ENCODE results near the gene GSTP1. TPM values are rescaled to one million over a fixed set of nuclear protein-coding genes. Genes with fewer than 3 reads are reported as not detected.
"Not testable (repeated sequence)": the region's sequence is repeated elsewhere in the genome, so short reads cannot be mapped to it uniquely, and the experiment has no call there.

GSTP1 gene
- polyA plus RNA-seq, 2 donors, result 3,504 to 3,523 TPM

DNA sequence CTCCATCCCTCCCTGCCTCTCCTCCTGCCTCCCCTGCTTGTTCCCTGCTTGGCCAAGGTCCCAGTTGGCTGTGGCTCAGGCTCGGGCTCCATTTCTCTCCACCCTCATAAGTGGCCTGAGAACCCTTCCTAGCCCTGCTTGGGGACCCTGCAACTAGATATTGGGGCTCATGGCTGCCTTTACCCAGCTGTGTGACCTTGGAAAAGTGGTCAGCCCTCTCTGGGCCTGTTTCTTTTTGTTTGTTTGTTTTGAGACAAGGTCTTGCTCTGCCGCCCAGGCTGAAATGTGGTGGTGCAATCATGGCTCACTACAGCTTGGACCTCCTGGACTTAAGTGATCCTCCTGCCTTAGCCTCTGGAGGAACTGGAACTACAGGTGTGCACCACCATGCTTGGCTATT is 40.0 kb upstream of the GSTP1 start:
- no peaks in the 10 kb centered on the region for H3K27me3 ChIP-seq (ENCODE audit: control insufficient read depth in 1 of 2, insufficient read depth in 2 of 2, low read length in 2 of 2)
- no peak overlapping the region for H3K27ac ChIP-seq (ENCODE audit: low read depth in 2 of 2, low read length in 1 of 2)
- peaks cover 0 to 6% of the 10 kb centered on the region in 2 donors for H3K4me1 ChIP-seq (ENCODE audit: control insufficient read depth in 2 of 2, insufficient read depth in 2 of 2, low read length in 1 of 2)
- H3K36me3 ChIP-seq (ENCODE audit: control insufficient read depth in 2 of 2, insufficient read depth in 2 of 2, low read length in 1 of 2), result no peaks in the 10 kb centered on the region
- 41 to 60% methylated on average over 2 of the region's 2 CpGs for WGBS, 2 donors
- H3K9me3 ChIP-seq (ENCODE audit: control insufficient read depth in 2 of 2, insufficient read depth in 1 of 2, low read depth in 1 of 2, low read length in 1 of 2), result no peaks in the 10 kb centered on the region
- H3K4me3 ChIP-seq (ENCODE audit: low read depth in 1 of 2, low read length in 2 of 2), result no peak overlapping the region

DNA sequence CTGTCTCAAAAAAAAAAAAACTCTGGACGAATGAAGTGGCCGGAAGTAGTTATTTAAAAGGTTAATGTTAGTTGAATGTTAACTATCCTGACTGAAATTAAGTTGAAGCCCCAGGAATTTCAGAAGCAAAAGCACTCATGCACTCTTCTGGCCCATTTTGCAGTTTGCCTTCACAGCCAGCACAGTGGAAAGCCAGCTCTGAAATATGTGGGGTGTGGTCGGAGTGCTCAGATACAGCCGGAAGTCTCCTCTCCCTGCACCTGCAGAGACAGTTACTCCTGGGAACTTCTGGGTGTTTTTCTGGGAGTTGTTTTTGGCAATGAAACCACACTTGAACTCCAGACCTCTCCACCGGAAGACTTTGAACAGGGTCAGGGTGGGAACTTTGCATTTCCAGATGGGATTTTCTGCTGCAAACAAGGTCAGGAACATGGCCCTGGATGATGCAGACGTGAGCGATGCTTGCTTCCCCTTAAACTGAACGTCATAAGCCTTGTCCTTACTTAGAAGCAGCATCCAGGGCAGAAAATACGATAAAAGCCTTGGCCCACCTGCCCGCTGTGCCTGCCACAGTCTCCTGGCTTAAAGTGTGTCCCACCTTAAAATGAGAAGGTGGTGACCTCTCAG is 38.9 kb upstream of the GSTP1 start:
- no peaks in the 10 kb centered on the region for H3K36me3 ChIP-seq (ENCODE audit: control insufficient read depth in 2 of 2, insufficient read depth in 2 of 2, low read length in 1 of 2)
- H3K4me1 ChIP-seq (ENCODE audit: control insufficient read depth in 2 of 2, insufficient read depth in 2 of 2, low read length in 1 of 2), result peaks cover 0 to 3% of the 10 kb centered on the region in 2 donors
- no peak overlapping the region for H3K4me3 ChIP-seq (ENCODE audit: low read depth in 1 of 2, low read length in 2 of 2)
- no peaks in the 10 kb centered on the region for H3K9me3 ChIP-seq (ENCODE audit: control insufficient read depth in 2 of 2, insufficient read depth in 1 of 2, low read depth in 1 of 2, low read length in 1 of 2)
- 56 to 62% methylated on average over 10 of the region's 10 CpGs for WGBS, 2 donors
- no peak overlapping the region for H3K27ac ChIP-seq (ENCODE audit: low read depth in 2 of 2, low read length in 1 of 2)
- H3K27me3 ChIP-seq (ENCODE audit: control insufficient read depth in 1 of 2, insufficient read depth in 2 of 2, low read length in 2 of 2), result no peaks in the 10 kb centered on the region

DNA sequence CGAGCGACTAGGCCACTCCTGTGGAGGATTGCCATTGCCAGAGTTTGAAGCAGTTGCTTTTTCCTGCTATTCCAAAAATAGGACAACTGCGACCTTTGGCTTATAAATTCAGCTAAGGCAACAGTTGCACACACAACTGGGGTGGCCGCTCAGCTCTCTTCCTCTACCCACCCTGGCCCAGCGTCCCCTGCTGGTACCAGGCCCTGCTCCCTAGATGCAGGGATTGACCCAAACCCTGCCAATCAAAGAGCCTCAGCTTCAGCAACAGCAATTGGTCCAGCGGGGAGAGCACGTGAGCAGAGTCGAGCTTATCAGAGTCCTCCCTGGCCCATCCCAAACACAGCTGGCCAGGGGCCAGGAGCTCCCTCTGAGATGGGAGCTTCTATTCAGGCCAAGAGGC is 38.3 kb upstream of the GSTP1 start:
- WGBS, 2 donors, result 58 to 66% methylated on average over 8 of the region's 8 CpGs
- Histone ChIP-seq H3K27me3 (ENCODE audit: control insufficient read depth in 1 of 2, insufficient read depth in 2 of 2, low read length in 2 of 2) (no peaks in the 10 kb centered on the region), H3K4me1 (ENCODE audit: control insufficient read depth in 2 of 2, insufficient read depth in 2 of 2, low read length in 1 of 2) (peaks cover 0 to 3% of the 10 kb centered on the region in 2 donors), H3K4me3 (ENCODE audit: low read depth in 1 of 2, low read length in 2 of 2) (no peak overlapping the region), H3K27ac (ENCODE audit: low read depth in 2 of 2, low read length in 1 of 2) (no peak overlapping the region), H3K36me3 (ENCODE audit: control insufficient read depth in 2 of 2, insufficient read depth in 2 of 2, low read length in 1 of 2) (no peaks in the 10 kb centered on the region), H3K9me3 (ENCODE audit: control insufficient read depth in 2 of 2, insufficient read depth in 1 of 2, low read depth in 1 of 2, low read length in 1 of 2) (no peaks in the 10 kb centered on the region)

GRCh38 chr11:67548112-67548511 is 35.5 kb upstream of the GSTP1 start:
- H3K4me3 ChIP-seq (ENCODE audit: low read depth in 1 of 2, low read length in 2 of 2); H3K9me3 ChIP-seq (ENCODE audit: control insufficient read depth in 2 of 2, insufficient read depth in 1 of 2, low read depth in 1 of 2, low read length in 1 of 2); H3K27ac ChIP-seq (ENCODE audit: low read depth in 2 of 2, low read length in 1 of 2); H3K36me3 ChIP-seq (ENCODE audit: control insufficient read depth in 2 of 2, insufficient read depth in 2 of 2, low read length in 1 of 2); H3K4me1 ChIP-seq (ENCODE audit: control insufficient read depth in 2 of 2, insufficient read depth in 2 of 2, low read length in 1 of 2); H3K27me3 ChIP-seq (ENCODE audit: control insufficient read depth in 1 of 2, insufficient read depth in 2 of 2, low read length in 2 of 2): not testable (repeated sequence)
- 85 to 88% methylated on average over 4 of the region's 4 CpGs for whole genome bisulfite sequencing, 2 donors

DNA sequence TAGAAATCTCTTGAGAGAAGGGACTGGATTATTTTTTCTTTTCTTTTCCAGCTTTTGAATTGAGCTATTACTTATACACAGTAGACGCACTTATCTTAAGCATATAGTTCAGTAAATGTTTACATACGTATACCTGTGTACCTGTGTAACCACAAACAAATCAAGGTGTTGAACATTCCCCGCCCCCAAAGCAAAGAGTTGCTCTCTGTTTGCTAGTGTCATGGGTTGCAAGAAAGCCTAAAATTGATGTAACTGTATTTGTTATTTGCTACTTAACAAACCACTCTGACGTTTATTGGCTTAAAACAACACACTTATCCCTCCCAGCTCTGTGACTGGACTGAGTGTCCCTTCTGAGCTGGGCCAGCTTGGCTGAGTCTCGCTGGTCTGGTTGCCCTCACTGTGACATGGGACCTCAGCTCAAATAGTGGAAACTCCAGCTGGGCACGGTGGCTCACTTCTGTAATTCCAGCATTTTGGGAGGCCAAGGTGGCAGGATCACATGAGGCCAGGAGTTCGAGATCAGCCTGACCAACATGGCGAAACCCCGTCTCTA is 35.0 kb upstream of the GSTP1 start:
- Histone ChIP-seq H3K9me3 (ENCODE audit: control insufficient read depth in 2 of 2, insufficient read depth in 1 of 2, low read depth in 1 of 2, low read length in 1 of 2) (peaks cover 0 to 3% of the 10 kb centered on the region in 2 donors), H3K27ac (ENCODE audit: low read depth in 2 of 2, low read length in 1 of 2) (no peak overlapping the region)
- 81 to 85% methylated on average over 9 of the region's 9 CpGs for WGBS, 2 donors

GRCh38 chr11:67551127-67551526 is 32.5 kb upstream of the GSTP1 start:
- Histone ChIP-seq H3K4me3 (ENCODE audit: low read depth in 1 of 2, low read length in 2 of 2) (no peak overlapping the region), H3K36me3 (ENCODE audit: control insufficient read depth in 2 of 2, insufficient read depth in 2 of 2, low read length in 1 of 2) (no peaks in the 10 kb centered on the region), H3K27ac (ENCODE audit: low read depth in 2 of 2, low read length in 1 of 2) (no peak overlapping the region), H3K27me3 (ENCODE audit: control insufficient read depth in 1 of 2, insufficient read depth in 2 of 2, low read length in 2 of 2) (no peaks in the 10 kb centered on the region), H3K9me3 (ENCODE audit: control insufficient read depth in 2 of 2, insufficient read depth in 1 of 2, low read depth in 1 of 2, low read length in 1 of 2) (peaks cover 0 to 3% of the 10 kb centered on the region in 2 donors), H3K4me1 (ENCODE audit: control insufficient read depth in 2 of 2, insufficient read depth in 2 of 2, low read length in 1 of 2) (no peaks in the 10 kb centered on the region)

More for the DNA sequence above, 35.0 kb upstream of the GSTP1 start:
- no peaks in the 10 kb centered on the region for H3K27me3 ChIP-seq (ENCODE audit: control insufficient read depth in 1 of 2, insufficient read depth in 2 of 2, low read length in 2 of 2)
- no peak overlapping the region for H3K4me3 ChIP-seq (ENCODE audit: low read depth in 1 of 2, low read length in 2 of 2)
- no peaks in the 10 kb centered on the region for H3K36me3 ChIP-seq (ENCODE audit: control insufficient read depth in 2 of 2, insufficient read depth in 2 of 2, low read length in 1 of 2)
- H3K4me1 ChIP-seq (ENCODE audit: control insufficient read depth in 2 of 2, insufficient read depth in 2 of 2, low read length in 1 of 2), result peaks cover 0 to 3% of the 10 kb centered on the region in 2 donors

DNA sequence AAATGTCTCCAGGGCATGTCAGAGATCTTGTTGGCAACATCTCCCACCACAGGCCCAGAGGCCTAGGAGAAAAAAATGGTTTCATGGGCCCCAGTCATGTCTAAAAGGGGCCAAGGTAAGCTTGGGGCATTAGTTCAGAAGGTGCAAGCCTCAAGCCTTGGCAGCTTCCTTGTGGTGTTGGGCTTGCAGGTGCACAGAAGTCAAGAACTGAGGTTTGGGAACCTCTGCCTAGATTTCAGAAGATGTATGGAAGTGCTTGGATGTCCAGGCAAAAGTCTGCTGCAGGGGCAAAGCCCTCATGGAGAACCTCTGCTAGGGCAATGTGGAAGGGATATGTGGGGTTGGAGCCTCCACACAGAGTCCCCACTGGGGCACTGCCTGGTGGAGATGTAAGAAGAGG is 31.9 kb upstream of the GSTP1 start:
- H3K4me3 ChIP-seq (ENCODE audit: low read depth in 1 of 2, low read length in 2 of 2); H3K27ac ChIP-seq (ENCODE audit: low read depth in 2 of 2, low read length in 1 of 2); H3K27me3 ChIP-seq (ENCODE audit: control insufficient read depth in 1 of 2, insufficient read depth in 2 of 2, low read length in 2 of 2); H3K36me3 ChIP-seq (ENCODE audit: control insufficient read depth in 2 of 2, insufficient read depth in 2 of 2, low read length in 1 of 2); H3K9me3 ChIP-seq (ENCODE audit: control insufficient read depth in 2 of 2, insufficient read depth in 1 of 2, low read depth in 1 of 2, low read length in 1 of 2); H3K4me1 ChIP-seq (ENCODE audit: control insufficient read depth in 2 of 2, insufficient read depth in 2 of 2, low read length in 1 of 2): not testable (repeated sequence)

DNA sequence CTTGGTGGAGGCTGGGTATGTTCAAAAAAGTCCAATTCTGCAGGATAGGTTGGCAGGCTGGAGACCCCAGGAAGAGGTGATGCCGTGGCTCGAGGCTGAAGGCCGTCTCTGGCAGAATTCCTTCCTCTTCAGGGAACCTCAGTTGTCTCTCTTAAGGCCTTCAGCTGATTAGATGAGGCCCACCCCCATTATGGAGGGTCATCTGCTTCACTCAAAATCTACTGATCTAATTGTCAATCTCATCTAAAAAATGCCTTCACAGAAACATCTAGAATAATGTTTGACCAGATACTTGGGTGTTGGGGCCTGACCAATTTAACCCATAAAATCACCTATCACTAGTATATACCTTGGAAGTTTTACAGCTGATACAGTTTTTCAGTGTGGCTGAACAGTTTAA is 27.4 kb upstream of the GSTP1 start:
- Histone ChIP-seq H3K27ac (ENCODE audit: low read depth in 2 of 2, low read length in 1 of 2) (no peak overlapping the region), H3K27me3 (ENCODE audit: control insufficient read depth in 1 of 2, insufficient read depth in 2 of 2, low read length in 2 of 2) (no peaks in the 10 kb centered on the region), H3K36me3 (ENCODE audit: control insufficient read depth in 2 of 2, insufficient read depth in 2 of 2, low read length in 1 of 2) (no peaks in the 10 kb centered on the region), H3K9me3 (ENCODE audit: control insufficient read depth in 2 of 2, insufficient read depth in 1 of 2, low read depth in 1 of 2, low read length in 1 of 2) (peaks cover 0 to 3% of the 10 kb centered on the region in 2 donors), H3K4me3 (ENCODE audit: low read depth in 1 of 2, low read length in 2 of 2) (no peak overlapping the region), H3K4me1 (ENCODE audit: control insufficient read depth in 2 of 2, insufficient read depth in 2 of 2, low read length in 1 of 2) (no peaks in the 10 kb centered on the region)
- WGBS, 2 donors, result 74 to 80% methylated on average over 3 of the region's 3 CpGs

DNA sequence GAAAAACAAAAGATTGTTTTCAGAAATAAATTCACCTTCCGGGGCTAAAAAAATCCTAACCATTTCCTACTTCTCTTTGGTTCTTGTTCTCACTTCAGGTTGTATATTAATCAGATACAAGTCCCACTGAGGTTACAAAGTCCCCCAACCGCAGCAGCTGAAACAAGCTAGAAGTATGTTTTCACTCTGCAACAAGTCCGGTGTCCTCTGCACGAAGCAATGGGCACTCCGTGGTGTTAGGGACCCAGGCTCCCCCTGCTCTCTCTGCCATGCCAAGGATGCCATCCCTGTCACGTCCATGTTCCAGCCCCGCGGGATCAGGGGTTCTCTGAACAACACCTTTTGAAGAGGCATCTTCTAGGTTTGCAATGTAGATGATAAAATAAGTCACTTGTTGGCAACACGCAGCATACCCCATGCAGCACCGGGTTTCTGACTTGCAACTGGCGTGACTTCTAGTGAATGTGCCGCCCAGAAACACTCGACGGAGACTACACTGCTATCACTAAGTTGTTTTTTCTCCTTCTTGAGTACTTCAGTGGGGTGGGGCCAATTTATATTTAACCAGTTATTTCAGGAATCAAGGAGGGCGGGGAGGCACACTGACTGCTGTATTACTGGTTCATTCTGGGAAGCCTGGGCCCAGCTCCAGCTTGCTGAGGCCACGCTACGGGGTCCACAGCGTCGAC is 25.4 kb upstream of the GSTP1 start:
- no peaks in the 10 kb centered on the region for H3K27me3 ChIP-seq (ENCODE audit: control insufficient read depth in 1 of 2, insufficient read depth in 2 of 2, low read length in 2 of 2)
- no peak overlapping the region for H3K27ac ChIP-seq (ENCODE audit: low read depth in 2 of 2, low read length in 1 of 2)
- H3K9me3 ChIP-seq (ENCODE audit: control insufficient read depth in 2 of 2, insufficient read depth in 1 of 2, low read depth in 1 of 2, low read length in 1 of 2), result no peaks in the 10 kb centered on the region
- H3K4me1 ChIP-seq (ENCODE audit: control insufficient read depth in 2 of 2, insufficient read depth in 2 of 2, low read length in 1 of 2), result no peaks in the 10 kb centered on the region
- H3K4me3 ChIP-seq (ENCODE audit: low read depth in 1 of 2, low read length in 2 of 2), result no peak overlapping the region
- H3K36me3 ChIP-seq (ENCODE audit: control insufficient read depth in 2 of 2, insufficient read depth in 2 of 2, low read length in 1 of 2), result no peaks in the 10 kb centered on the region
- 41 to 52% methylated on average over 19 of the region's 19 CpGs for WGBS, 2 donors
